HepG2 (cell line): ENCODE data around the gene ASNS. TPM values are rescaled to one million over a fixed set of nuclear protein-coding genes. Genes with fewer than 3 reads are reported as not detected.
A peak's percentile ranks its signal among the peaks of the same experiment; 100 is the strongest.
"Not testable (repeated sequence)": the region's sequence is repeated elsewhere in the genome, so short reads cannot be mapped to it uniquely, and the experiment has no call there.

ENCODE experiments used
- ATAC-seq: fragments of 200-7000 bp; cut with Tn5 transposase; 3 replicates; pipeline ENCODE4 v1.9.1; 2020; ENCODE audit warnings: mild to moderate bottlenecking, moderate library complexity
- BruUV-seq: library from RNA; stranded (reverse); fragments of 400-500 nt; replicated peaks from 2 replicates; lab custom pipeline; 2021; lab: Mats Ljungman, UMichigan
- CTCF ChIA-PET: fragments of 300-600 bp; formaldehyde crosslinking; extraction: SDS; loops from one replicate; lab custom pipeline; 2021; ENCODE audit warnings: low total read pairs, inconsistent platforms, low intra/inter-chr PET ratio; lab: Yijun Ruan, JAX
- POLR2A ChIA-PET: fragments of 350-600 bp; sonication (Branson Sonifier 250); formaldehyde crosslinking; loops from one replicate; lab custom pipeline; 2020; ENCODE audit warnings: antibody characterized with exemption, inconsistent platforms; lab: Yijun Ruan, JAX
- DNase-seq: peaks from one replicate; pipeline ENCODE4 v3.0.0-alpha.2; 2015; ENCODE audit warnings: low spot score
- FAIRE-seq: peaks from 3 replicates; lab custom pipeline; 2011; peaks lifted over from hg19 to GRCh38; lab: Jason Lieb, UNC
- H2AFZ ChIP-seq: one replicate; pipeline ENCODE4 v1.6.1; 2011; ENCODE audit warnings: low read length, inconsistent platforms
- H3K27ac ChIP-seq: fragments of 300-600 bp; 3 replicates; pipeline ENCODE4 v1.8.0; 2011; ENCODE audit warnings: mixed run types, mild to moderate bottlenecking, mixed read lengths, low read length, inconsistent platforms; ENCODE audit not compliant: insufficient read depth; ENCODE audit errors: extremely low read length
- H3K27me3 ChIP-seq, 2 experiments: fragments of 200-600 bp in 1 of 2; 2 replicates in 1 of 2; 3 replicates in 1 of 2; pipeline versions ENCODE4 v1.6.0 to v1.8.0; 2011; ENCODE audit warnings: low read length in 2 of 2, mild to moderate bottlenecking in 2 of 2, moderate library complexity in 2 of 2, inconsistent platforms in 1 of 2; ENCODE audit not compliant: insufficient read depth in 2 of 2, control insufficient read depth in 1 of 2
- H3K36me3 ChIP-seq, 2 experiments: fragments of 200-600 bp in 1 of 2; replicated peaks in 1 of 2; 2 replicates in 1 of 2; 3 replicates in 1 of 2; pipeline versions ENCODE4 v1.5.1 to v1.8.0; 2011; ENCODE audit warnings: low read length in 2 of 2, inconsistent platforms in 1 of 2; ENCODE audit not compliant: insufficient read depth in 2 of 2, control insufficient read depth in 1 of 2
- H3K4me1 ChIP-seq: 2 replicates; pipeline ENCODE4 v1.5.1; 2012; ENCODE audit warnings: low read length, inconsistent platforms; ENCODE audit not compliant: insufficient read depth
- H3K4me2 ChIP-seq: 2 replicates; pipeline ENCODE4 v1.6.0; 2011; ENCODE audit warnings: low read depth, low read length, inconsistent platforms
- H3K4me3 ChIP-seq, 3 experiments: fragments of 200-600 bp in 1 of 3; sonication (generic), shearing (Covaris generic) in 1 of 3; replicated peaks in 1 of 3; 2 replicates each; pipeline ENCODE4 v1.5.1; 2011 to 2016; ENCODE audit warnings: low read length in 3 of 3, inconsistent platforms in 2 of 3, low read depth in 2 of 3, mild to moderate bottlenecking in 2 of 3, control low read depth in 1 of 3, mixed read lengths in 1 of 3; ENCODE audit not compliant: insufficient read depth in 1 of 3
- H3K79me2 ChIP-seq: one replicate; pipeline ENCODE4 v1.6.1; 2011; ENCODE audit warnings: low read length, inconsistent platforms; ENCODE audit not compliant: insufficient read depth
- H3K9ac ChIP-seq: 2 replicates; pipeline ENCODE4 v1.6.0; 2011; ENCODE audit warnings: mild to moderate bottlenecking, low read depth, low read length, inconsistent platforms; ENCODE audit not compliant: insufficient read depth
- H3K9me3 ChIP-seq: 2 replicates; pipeline ENCODE4 v1.5.1; 2012; ENCODE audit warnings: mild to moderate bottlenecking, low read length
- H4K20me1 ChIP-seq: 2 replicates; pipeline ENCODE4 v1.6.0; 2011; ENCODE audit warnings: inconsistent platforms, mild to moderate bottlenecking, low read length, moderate library complexity; ENCODE audit not compliant: insufficient read depth
- WGBS: methylation state at CpG from one replicate; pipeline ENCODE4 v1.1.6; 2017; ENCODE audit warnings: low lambda C conversion rate; 5-methylcytosine and 5-hydroxymethylcytosine counted together
- in situ Hi-C: cut with HindIII; loops from 2 replicates; pipeline ENCODE4 v1.10.0; 2017; ENCODE audit warnings: low pct_unique_long_range_greater_than_20kb; ENCODE audit not compliant: extremely low pct_ligation_motif_present
- intact Hi-C: fragments of 100-400 bp; cut with micrococcal nuclease; formaldehyde crosslinking; loops from one replicate; pipeline ENCODE4 v1.10.0; 2022; ENCODE audit not compliant: unreplicated experiment
- polyA plus RNA-seq, 8 experiments: library from polyadenylated mRNA; depleted of rRNA in 3 of 8; stranded (reverse) in 7 of 8; unstranded in 1 of 8; fragments of >200 nt; fragmentation: Illumina TruSeq in 4 of 8; extraction: Trizol in 4 of 8; gene quantifications; 2 replicates each; pipeline versions ENCODE4 v1.2.1 to v1.2.3, GENCODE V29; 2011 to 2016; ENCODE audit warnings: low read depth in 4 of 8, missing spikeins in 1 of 8, mixed read lengths in 1 of 8; ENCODE audit not compliant: insufficient read depth in 1 of 8
- total RNA-seq, 5 experiments: library from RNA; depleted of rRNA; stranded (reverse); fragments of >200 nt; fragmentation: Illumina TruSeq; extraction: Trizol; gene quantifications; 2 replicates each; pipeline ENCODE4 v1.2.3, GENCODE V29; 2016; ENCODE audit warnings: low read depth in 1 of 5
- TF ChIP-seq, protein P1 (sequence below), 2 experiments: fragments of 450-650 bp in 1 of 2; sonication (generic) in 1 of 2; formaldehyde crosslinking in 1 of 2; IDR thresholded peaks; 2 replicates each; pipeline versions ENCODE4 v1.6.1 to v1.8.0; 2016 to 2022; ENCODE audit warnings: antibody characterized with exemption in 1 of 2, mild to moderate bottlenecking in 1 of 2, missing genetic modification reagents in 1 of 2

The ASNS gene
- total and polyA plus RNA-seq, 2 of the 13 experiments (the other 11 are each of a cell fraction or from before 2014, with no cell fraction given): 55.0 to 75.1 TPM

GRCh38 chr7:97921254-97921653 lies 49.0 kb upstream of the ASNS start:
- TF ChIP-seq, protein P1, sequence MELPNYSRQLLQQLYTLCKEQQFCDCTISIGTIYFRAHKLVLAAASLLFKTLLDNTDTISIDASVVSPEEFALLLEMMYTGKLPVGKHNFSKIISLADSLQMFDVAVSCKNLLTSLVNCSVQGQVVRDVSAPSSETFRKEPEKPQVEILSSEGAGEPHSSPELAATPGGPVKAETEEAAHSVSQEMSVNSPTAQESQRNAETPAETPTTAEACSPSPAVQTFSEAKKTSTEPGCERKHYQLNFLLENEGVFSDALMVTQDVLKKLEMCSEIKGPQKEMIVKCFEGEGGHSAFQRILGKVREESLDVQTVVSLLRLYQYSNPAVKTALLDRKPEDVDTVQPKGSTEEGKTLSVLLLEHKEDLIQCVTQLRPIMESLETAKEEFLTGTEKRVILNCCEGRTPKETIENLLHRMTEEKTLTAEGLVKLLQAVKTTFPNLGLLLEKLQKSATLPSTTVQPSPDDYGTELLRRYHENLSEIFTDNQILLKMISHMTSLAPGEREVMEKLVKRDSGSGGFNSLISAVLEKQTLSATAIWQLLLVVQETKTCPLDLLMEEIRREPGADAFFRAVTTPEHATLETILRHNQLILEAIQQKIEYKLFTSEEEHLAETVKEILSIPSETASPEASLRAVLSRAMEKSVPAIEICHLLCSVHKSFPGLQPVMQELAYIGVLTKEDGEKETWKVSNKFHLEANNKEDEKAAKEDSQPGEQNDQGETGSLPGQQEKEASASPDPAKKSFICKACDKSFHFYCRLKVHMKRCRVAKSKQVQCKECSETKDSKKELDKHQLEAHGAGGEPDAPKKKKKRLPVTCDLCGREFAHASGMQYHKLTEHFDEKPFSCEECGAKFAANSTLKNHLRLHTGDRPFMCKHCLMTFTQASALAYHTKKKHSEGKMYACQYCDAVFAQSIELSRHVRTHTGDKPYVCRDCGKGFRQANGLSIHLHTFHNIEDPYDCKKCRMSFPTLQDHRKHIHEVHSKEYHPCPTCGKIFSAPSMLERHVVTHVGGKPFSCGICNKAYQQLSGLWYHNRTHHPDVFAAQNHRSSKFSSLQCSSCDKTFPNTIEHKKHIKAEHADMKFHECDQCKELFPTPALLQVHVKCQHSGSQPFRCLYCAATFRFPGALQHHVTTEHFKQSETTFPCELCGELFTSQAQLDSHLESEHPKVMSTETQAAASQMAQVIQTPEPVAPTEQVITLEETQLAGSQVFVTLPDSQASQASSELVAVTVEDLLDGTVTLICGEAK (IDR thresholded peaks at IDR 0.05): not testable (repeated sequence)
- TF ChIP-seq, protein P1 (CRISPR knock-in tag; IDR thresholded peaks at IDR 0.05): peak; percentile 93
- H2AFZ ChIP-seq, H3K36me3 ChIP-seq, H3K9ac ChIP-seq, H3K4me2 ChIP-seq, H4K20me1 ChIP-seq, DNase-seq, H3K27me3 ChIP-seq, POLR2A ChIA-PET, ATAC-seq, H3K9me3 ChIP-seq, H3K79me2 ChIP-seq, in situ Hi-C loops, BruUV-seq, CTCF ChIA-PET, H3K4me3 ChIP-seq, FAIRE-seq, H3K4me1 ChIP-seq, intact Hi-C loops, H3K27ac ChIP-seq: not testable (repeated sequence)
- WGBS: 81% methylated on average over 3 of the region's 4 CpGs
